Lower leg skin (tissue), 4 donors: Measurements from ENCODE around the gene TMEM233. TPM values are rescaled to one million over a fixed set of nuclear protein-coding genes. Genes with fewer than 3 reads are reported as not detected.

Source experiments
- DNase-seq, 2 donors: peaks; one replicate each; pipeline ENCODE4 v3.0.0-alpha.2; 2019; ENCODE audit warnings: low spot score in 2 of 2
- H3K4me3 ChIP-seq: fragments of 200-600 bp; sonication (generic); 2 replicates; pipeline ENCODE4 v1.5.1; 2017; ENCODE audit warnings: mild to moderate bottlenecking, low read depth; ENCODE audit not compliant: poor library complexity, severe bottlenecking
- CTCF ChIP-seq, 3 donors: fragments of 450-650 bp; IDR thresholded peaks; one replicate each; pipeline ENCODE4 v1.5.1; 2016; ENCODE audit warnings: antibody characterized with exemption in 3 of 3, mild to moderate bottlenecking in 3 of 3, moderate library complexity in 2 of 3
- POLR2A ChIP-seq, 2 donors: fragments of 450-650 bp; IDR thresholded peaks; one replicate each; pipeline ENCODE4 v1.6.1; 2016 to 2017; ENCODE audit warnings: antibody characterized with exemption in 2 of 2, mild to moderate bottlenecking in 1 of 2, moderate library complexity in 1 of 2
- WGBS, 2 donors: methylation state at CpG; one replicate each; pipeline ENCODE4 v1.1.5; 2018; 5-methylcytosine and 5-hydroxymethylcytosine counted together
- intact Hi-C: fragments of 100-400 bp; cut with DNase I; formaldehyde crosslinking; loops from one replicate; pipeline ENCODE4 v1.15.0; 2023; ENCODE audit warnings: low total_unique reads
- total RNA-seq, 4 donors: library from RNA; depleted of rRNA; stranded (reverse); fragments of >200 nt; gene quantifications; one replicate each; pipeline ENCODE4 v1.1.0, GENCODE V29; 2016

The TMEM233 gene
- total RNA-seq, 4 donors from 2014 or later = 0.06 TPM; not detected in 3

- intact Hi-C loops = no loop called here
- DNase-seq = no peak
- H3K4me3 ChIP-seq = no peak overlapping the region
- TF ChIP-seq CTCF (IDR thresholded peaks at IDR 0.05) = no peak
- no peak for TF ChIP-seq POLR2A (IDR thresholded peaks at IDR 0.05)
- 64 to 67% methylated on average over 10 of the region's 10 CpGs for WGBS, 2 donors
Observed at GRCh38 chr12:119684711-119685369, 91.3 kb downstream of the TMEM233 start.

- no peak overlapping the region for H3K4me3 ChIP-seq
- intact Hi-C loops = no loop called here
- no peak for DNase-seq
- WGBS, 2 donors = 71 to 74% methylated on average over 4 of the region's 4 CpGs
- TF ChIP-seq POLR2A (IDR thresholded peaks at IDR 0.05) = no peak
Observed at GRCh38 chr12:119685375-119685774, 91.8 kb downstream of the TMEM233 start.

- 69 to 84% methylated on average over 12 of the region's 12 CpGs for WGBS, 2 donors
- DNase-seq = no peak
- no peak for TF ChIP-seq CTCF (IDR thresholded peaks at IDR 0.05)
- intact Hi-C loops = no loop called here
- H3K4me3 ChIP-seq = no peak overlapping the region
Observed at GRCh38 chr12:119686355-119686754, 92.8 kb downstream of the TMEM233 start.

GRCh38 chr12:119686776-119687175, 93.2 kb downstream of the TMEM233 start:
- intact Hi-C loops = no loop called here
- no peak overlapping the region for H3K4me3 ChIP-seq
- no peak for DNase-seq
- 89 to 90% methylated on average over 13 of the region's 13 CpGs for WGBS, 2 donors
- TF ChIP-seq POLR2A (IDR thresholded peaks at IDR 0.05) (no peak), CTCF (IDR thresholded peaks at IDR 0.05) (no peak)

GRCh38 chr12:119687406-119687805, 93.8 kb downstream of the TMEM233 start:
- WGBS, 2 donors = 66 to 74% methylated on average over 14 of the region's 14 CpGs
- TF ChIP-seq POLR2A (IDR thresholded peaks at IDR 0.05) (no peak), CTCF (IDR thresholded peaks at IDR 0.05) (no peak)
- DNase-seq = no peak
- intact Hi-C loops = no loop called here
- H3K4me3 ChIP-seq = no peak overlapping the region

- H3K4me3 ChIP-seq = no peak overlapping the region
- TF ChIP-seq CTCF (IDR thresholded peaks at IDR 0.05) = no peak
- TF ChIP-seq POLR2A (IDR thresholded peaks at IDR 0.05) = no peak
- WGBS, 2 donors = 92 to 94% methylated on average over 9 of the region's 9 CpGs
- no peak for DNase-seq
- intact Hi-C loops = no loop called here
Observed at GRCh38 chr12:119687879-119688278, 94.3 kb downstream of the TMEM233 start.
